ENCODE data around the gene EIF4H.

Gene EIF4H

DNA sequence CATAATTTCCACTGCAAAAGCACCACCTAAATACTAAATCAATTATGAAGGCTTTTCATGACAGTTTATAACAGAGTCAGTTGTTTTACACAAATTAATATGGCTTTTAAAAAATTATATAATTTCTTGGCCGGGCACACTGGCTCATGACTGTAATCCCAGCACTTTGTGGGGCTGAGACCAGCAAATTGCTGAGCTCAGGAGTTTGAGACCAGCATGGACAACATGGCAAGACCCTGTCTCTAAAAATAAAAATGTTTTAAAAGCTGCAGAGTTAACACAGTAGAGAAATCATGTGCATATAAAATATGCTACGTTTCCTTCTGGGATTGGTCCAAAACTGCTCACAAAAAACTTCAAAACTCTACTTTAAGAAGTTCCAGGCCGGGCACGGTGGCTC is 43.6 kb upstream of the EIF4H start:
- TF ChIP-seq EZH2phosphoT487 (IDR thresholded peaks at IDR 0.05; ENCODE audit: borderline replicate concordance, low read length): no peak
- TF ChIP-seq, protein P1, sequence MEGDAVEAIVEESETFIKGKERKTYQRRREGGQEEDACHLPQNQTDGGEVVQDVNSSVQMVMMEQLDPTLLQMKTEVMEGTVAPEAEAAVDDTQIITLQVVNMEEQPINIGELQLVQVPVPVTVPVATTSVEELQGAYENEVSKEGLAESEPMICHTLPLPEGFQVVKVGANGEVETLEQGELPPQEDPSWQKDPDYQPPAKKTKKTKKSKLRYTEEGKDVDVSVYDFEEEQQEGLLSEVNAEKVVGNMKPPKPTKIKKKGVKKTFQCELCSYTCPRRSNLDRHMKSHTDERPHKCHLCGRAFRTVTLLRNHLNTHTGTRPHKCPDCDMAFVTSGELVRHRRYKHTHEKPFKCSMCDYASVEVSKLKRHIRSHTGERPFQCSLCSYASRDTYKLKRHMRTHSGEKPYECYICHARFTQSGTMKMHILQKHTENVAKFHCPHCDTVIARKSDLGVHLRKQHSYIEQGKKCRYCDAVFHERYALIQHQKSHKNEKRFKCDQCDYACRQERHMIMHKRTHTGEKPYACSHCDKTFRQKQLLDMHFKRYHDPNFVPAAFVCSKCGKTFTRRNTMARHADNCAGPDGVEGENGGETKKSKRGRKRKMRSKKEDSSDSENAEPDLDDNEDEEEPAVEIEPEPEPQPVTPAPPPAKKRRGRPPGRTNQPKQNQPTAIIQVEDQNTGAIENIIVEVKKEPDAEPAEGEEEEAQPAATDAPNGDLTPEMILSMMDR (IDR thresholded peaks at IDR 0.05; ENCODE audit: low read depth, low read length, poor library complexity, severe bottlenecking): no peak
- Histone ChIP-seq H3K4me3 (ENCODE audit: low read length) (no peak overlapping the region), H3K79me2 (ENCODE audit: control insufficient read depth, low read length) (no peaks in the 10 kb centered on the region), H3K9me2 (replicated peaks; ENCODE audit: control insufficient read depth, low read length) (no peaks in the 10 kb centered on the region), H4K20me1 (ENCODE audit: control insufficient read depth, insufficient read depth, low read depth, low read length) (no peaks in the 10 kb centered on the region), H3K9me3 (ENCODE audit: control insufficient read depth, insufficient read depth, low read length) (no peaks in the 10 kb centered on the region), H3F3A (ENCODE audit: control insufficient read depth, insufficient read depth) (peaks cover 10% of the 10 kb centered on the region; the same call in 1 of the 2 replicates), H3K4me1 (ENCODE audit: control insufficient read depth, low read length) (peaks cover 52% of the 10 kb centered on the region), H3K27ac (ENCODE audit: low read depth, low read length) (0 out of 2 replicates have a peak overlapping the region, but pooled peaks have one; percentile 1), H3K27me3 (ENCODE audit: control insufficient read depth, low read length) (no peaks in the 10 kb centered on the region), H3K36me3 (ENCODE audit: control insufficient read depth, low read length) (no peaks in the 10 kb centered on the region), H3K4me2 (ENCODE audit: low read length) (peak overlapping the region; percentile 17; the same call in 1 of the 2 replicates)

DNA sequence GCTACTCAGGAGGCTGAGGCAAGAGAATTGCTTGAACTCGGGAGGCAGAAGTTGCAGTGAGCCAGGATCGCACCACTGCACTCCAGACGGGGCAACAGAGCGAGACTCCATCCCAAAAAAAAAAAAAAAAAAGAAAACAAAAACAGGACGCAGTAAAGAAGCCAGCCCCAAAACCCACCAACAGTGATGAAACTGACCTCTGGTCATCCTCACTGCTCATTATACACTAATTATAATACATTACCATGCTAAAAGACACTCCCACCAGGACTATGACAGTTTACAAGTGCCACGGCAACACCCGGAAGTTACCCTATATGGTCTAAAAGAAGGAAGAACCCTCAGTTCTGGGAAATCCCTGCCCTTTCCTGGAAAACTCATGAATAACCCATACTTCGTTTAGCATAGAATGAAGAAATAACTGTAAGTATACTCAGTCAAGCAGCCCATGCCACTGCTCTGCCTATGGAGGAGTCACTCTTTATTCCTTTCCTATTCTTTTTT is 40.0 kb upstream of the EIF4H start:
- Histone ChIP-seq H4K20me1 (ENCODE audit: control insufficient read depth, insufficient read depth, low read depth, low read length) (no peaks in the 10 kb centered on the region), H3K36me3 (ENCODE audit: control insufficient read depth, low read length) (no peaks in the 10 kb centered on the region), H3K27me3 (ENCODE audit: control insufficient read depth, low read length) (no peaks in the 10 kb centered on the region), H3K79me2 (ENCODE audit: control insufficient read depth, low read length) (no peaks in the 10 kb centered on the region), H3K27ac (ENCODE audit: low read depth, low read length) (no peak overlapping the region), H3K4me2 (ENCODE audit: low read length) (peak overlapping the region; percentile 13; the same call in 1 of the 2 replicates), H3K4me3 (ENCODE audit: low read length) (no peak overlapping the region), H3K9me3 (ENCODE audit: control insufficient read depth, insufficient read depth, low read length) (no peaks in the 10 kb centered on the region), H3K4me1 (ENCODE audit: control insufficient read depth, low read length) (peaks cover 40% of the 10 kb centered on the region), H3K9me2 (replicated peaks; ENCODE audit: control insufficient read depth, low read length) (no peaks in the 10 kb centered on the region), H3F3A (ENCODE audit: control insufficient read depth, insufficient read depth) (peaks cover 10% of the 10 kb centered on the region; the same call in 1 of the 2 replicates)
- TF ChIP-seq EZH2phosphoT487 (IDR thresholded peaks at IDR 0.05; ENCODE audit: borderline replicate concordance, low read length): no peak
- TF ChIP-seq, protein P1 (IDR thresholded peaks at IDR 0.05; ENCODE audit: low read depth, low read length, poor library complexity, severe bottlenecking): no peak

DNA sequence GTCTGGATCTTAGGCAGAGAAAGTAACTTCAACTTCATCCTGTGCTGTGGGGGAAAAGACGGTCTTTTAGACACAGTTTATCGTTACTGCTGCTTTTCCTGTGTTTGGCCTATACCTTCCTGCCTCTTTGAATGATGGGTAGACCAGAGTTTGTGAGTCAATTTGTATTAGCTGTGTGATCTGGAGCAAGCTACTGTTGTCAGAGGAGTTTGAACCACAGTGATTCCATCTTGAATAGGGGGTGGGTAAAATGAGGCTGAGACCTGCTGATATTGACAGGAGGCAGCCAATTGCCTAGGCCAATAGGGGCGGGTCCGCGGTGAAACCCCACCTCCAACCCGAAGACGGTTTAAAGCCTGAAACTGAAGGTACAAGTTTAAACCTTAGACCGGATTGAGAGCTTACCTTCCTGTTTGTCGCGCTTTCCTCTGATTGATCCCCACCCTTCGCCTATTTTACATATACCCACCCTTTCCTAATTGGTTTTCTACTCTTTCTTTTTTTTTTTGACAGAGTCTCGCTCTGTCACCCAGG is 35.8 kb upstream of the EIF4H start:
- Histone ChIP-seq H3K9me3 (ENCODE audit: control insufficient read depth, insufficient read depth, low read length) (no peaks in the 10 kb centered on the region), H3K79me2 (ENCODE audit: control insufficient read depth, low read length) (no peaks in the 10 kb centered on the region), H3K27me3 (ENCODE audit: control insufficient read depth, low read length) (no peaks in the 10 kb centered on the region), H4K20me1 (ENCODE audit: control insufficient read depth, insufficient read depth, low read depth, low read length) (no peaks in the 10 kb centered on the region), H3K9me2 (replicated peaks; ENCODE audit: control insufficient read depth, low read length) (no peaks in the 10 kb centered on the region), H3F3A (ENCODE audit: control insufficient read depth, insufficient read depth) (peaks cover 6% of the 10 kb centered on the region; the same call in 1 of the 2 replicates), H3K4me1 (ENCODE audit: control insufficient read depth, low read length) (peaks cover 33% of the 10 kb centered on the region), H3K4me3 (ENCODE audit: low read length) (no peak overlapping the region), H3K4me2 (ENCODE audit: low read length) (no peak overlapping the region), H3K36me3 (ENCODE audit: control insufficient read depth, low read length) (no peaks in the 10 kb centered on the region), H3K27ac (ENCODE audit: low read depth, low read length) (no peak overlapping the region)
- TF ChIP-seq, protein P1 (IDR thresholded peaks at IDR 0.05; ENCODE audit: low read depth, low read length, poor library complexity, severe bottlenecking): no peak
- no peak for TF ChIP-seq EZH2phosphoT487 (IDR thresholded peaks at IDR 0.05; ENCODE audit: borderline replicate concordance, low read length)

Measured in DOHH2 (cell line).